Cardiac fibroblast (primary cell): ENCODE results near the gene RTN4.

ENCODE experiments used
- DNase-seq, 2 donors: peaks; one replicate each; pipeline versions ENCODE4 v3.0.0 to v3.0.0-alpha.2; 2010; ENCODE audit warnings: low read depth in 2 of 2
- H3K4me3 ChIP-seq, 2 donors: replicated peaks in 1 of 2; 1 replicate in 1 of 2; 2 replicates in 1 of 2; pipeline ENCODE4 v1.5.1; 2011; ENCODE audit warnings: low read depth in 2 of 2, low read length in 2 of 2, mild to moderate bottlenecking in 2 of 2, moderate library complexity in 1 of 2
- TF ChIP-seq, protein P1 (sequence below): IDR thresholded peaks from one replicate; pipeline ENCODE4 v1.5.1; 2011; ENCODE audit warnings: low read depth, mild to moderate bottlenecking, low read length, inconsistent platforms

The RTN4 gene

DNA sequence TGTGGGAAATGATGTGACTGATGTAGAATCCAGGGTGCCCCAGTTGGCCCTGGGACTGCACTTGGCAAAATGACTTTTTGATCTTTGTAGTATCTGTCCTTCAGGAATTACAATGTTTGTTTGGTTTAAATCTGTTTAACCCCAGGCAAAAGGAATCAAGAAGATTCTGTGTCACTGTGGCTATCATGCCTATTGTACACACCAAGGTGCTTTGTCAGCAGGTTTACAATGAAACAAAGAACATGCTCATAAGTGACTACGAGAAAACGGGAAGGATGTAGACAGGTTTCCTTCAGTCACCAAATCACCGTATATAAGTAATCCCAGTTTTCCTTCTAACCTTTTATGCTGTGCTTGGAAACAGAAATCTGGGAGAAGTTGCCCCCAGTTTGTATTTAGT, 109.5 kb downstream of the RTN4 start:
- no peak for DNase-seq
- TF ChIP-seq, protein P1, sequence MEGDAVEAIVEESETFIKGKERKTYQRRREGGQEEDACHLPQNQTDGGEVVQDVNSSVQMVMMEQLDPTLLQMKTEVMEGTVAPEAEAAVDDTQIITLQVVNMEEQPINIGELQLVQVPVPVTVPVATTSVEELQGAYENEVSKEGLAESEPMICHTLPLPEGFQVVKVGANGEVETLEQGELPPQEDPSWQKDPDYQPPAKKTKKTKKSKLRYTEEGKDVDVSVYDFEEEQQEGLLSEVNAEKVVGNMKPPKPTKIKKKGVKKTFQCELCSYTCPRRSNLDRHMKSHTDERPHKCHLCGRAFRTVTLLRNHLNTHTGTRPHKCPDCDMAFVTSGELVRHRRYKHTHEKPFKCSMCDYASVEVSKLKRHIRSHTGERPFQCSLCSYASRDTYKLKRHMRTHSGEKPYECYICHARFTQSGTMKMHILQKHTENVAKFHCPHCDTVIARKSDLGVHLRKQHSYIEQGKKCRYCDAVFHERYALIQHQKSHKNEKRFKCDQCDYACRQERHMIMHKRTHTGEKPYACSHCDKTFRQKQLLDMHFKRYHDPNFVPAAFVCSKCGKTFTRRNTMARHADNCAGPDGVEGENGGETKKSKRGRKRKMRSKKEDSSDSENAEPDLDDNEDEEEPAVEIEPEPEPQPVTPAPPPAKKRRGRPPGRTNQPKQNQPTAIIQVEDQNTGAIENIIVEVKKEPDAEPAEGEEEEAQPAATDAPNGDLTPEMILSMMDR, result no peak
- H3K4me3 ChIP-seq, result no peak overlapping the region

DNA sequence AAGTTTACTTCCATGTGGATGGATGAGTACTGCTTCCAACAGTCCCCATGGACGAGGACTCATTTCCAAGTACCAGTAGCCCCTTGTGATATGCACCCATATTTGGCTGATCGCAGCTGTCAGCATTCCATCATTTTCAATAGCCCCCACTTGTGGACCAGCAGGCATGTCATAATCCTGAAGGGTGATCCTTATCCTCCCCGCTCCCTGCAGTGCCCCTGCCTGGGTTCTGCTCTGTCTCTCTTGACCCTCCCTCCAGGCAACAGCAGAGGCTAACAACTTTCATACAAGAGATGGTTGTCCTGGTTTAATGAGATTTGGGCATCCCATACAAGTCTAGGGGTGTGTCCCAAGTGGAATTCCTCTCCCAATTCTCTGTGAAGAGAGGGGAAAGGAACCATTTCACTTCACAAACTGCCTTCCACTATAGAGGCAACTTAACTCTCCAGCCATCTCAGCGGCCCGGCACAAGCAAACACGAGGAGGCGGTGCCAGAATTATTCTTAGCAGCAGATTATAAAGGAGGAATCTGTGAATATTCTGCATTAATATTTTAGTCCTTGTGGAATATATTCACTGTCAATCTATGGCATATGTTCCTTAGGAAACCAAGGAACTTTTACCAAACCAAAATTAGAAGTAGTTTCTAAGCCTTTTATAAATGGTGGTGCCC, 110.7 kb downstream of the RTN4 start:
- H3K4me3 ChIP-seq, result no peak overlapping the region
- no peak for DNase-seq
- TF ChIP-seq, protein P1, result no peak

DNA sequence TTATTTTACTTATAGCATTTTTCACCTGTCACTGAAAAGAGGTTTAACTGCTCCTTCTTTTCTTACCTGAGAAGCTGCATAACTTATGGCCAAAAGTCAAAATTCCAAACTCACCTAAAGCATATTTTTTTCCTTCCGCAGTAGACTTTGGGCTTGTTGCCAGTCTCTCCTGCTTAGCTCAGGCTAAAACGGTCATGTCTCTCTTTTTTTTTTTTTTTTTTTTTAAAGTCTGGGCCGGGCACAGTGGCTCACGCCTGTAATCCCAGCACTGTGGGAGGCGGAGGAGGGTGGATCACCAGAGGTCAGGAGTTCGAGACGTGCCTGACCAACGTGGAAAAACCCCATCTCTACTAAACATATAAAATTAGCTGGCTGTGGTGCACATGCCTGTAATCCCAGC, 113.5 kb downstream of the RTN4 start:
- TF ChIP-seq, protein P1, result no peak
- no peak for DNase-seq
- H3K4me3 ChIP-seq, result no peak overlapping the region

DNA sequence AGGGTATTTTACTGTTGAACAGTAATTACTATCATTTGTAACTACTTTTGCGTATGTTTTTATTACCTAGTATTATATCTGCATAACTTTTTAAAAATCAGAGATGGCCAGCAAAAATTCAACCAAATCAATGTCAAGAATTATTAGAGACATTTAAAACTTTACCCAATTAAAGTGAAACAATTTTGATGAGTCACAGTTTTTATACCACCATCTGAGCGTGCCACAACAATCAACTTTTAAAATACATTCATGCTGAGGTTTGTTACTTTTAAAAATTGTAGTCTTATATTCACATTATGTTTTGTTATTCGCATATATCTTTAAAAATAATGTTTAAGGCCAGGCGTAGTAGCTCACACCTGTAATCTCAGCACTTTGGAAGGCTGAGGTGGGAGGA, 114.9 kb downstream of the RTN4 start:
- H3K4me3 ChIP-seq, result no peak overlapping the region
- no peak for DNase-seq
- TF ChIP-seq, protein P1, result no peak

DNA sequence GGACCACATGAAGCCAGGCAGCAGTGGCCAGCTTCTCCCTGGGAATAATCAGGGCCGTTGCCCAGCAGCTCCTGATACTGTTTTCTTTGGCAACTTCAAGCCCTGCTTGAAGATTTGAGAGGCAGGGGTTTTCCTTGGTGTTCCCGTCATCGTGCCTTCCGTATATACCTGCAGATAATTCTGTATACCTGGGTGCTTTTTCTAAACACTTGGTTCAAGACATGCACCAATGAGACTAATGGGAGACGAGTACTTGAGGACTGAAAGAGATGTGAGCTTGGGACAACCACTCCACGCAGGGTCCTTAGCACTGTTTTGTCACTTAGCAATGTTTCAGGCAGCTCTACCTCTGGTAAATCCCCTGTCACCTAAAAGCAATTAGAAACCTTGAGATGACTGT, 118.8 kb downstream of the RTN4 start:
- TF ChIP-seq, protein P1, result no peak
- H3K4me3 ChIP-seq, result no peak overlapping the region
- no peak for DNase-seq

DNA sequence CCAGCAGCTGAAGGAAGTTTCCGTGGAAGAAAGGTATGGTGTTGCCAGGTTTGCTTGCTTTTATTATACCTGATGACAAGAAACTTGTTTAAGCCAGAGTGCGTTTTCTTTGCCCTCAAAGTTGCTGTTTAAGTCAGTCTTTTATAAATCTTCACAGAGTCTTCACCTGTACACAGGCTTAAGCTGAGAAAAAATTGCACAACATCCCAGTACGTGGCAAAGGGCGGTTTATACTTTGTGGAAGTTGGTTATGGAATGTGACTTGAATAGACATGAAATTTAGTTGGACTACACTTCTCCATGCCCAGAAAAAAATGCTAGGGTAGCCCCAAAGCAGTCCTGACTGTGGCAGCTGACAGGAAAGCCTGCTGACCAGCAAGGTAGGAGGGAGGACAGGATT, 121.5 kb downstream of the RTN4 start:
- no peak overlapping the region for H3K4me3 ChIP-seq
- no peak for DNase-seq
- TF ChIP-seq, protein P1, result no peak
